Hepatic stellate cell (primary cell): ENCODE measurements around the gene GPR85.
"Not testable (repeated sequence)": the region's sequence is repeated elsewhere in the genome, so short reads cannot be mapped to it uniquely, and the experiment has no call there.

Experiments
- DNase-seq: peaks from one replicate; pipeline ENCODE4 v3.0.0; 2011; ENCODE audit warnings: low spot score

The GPR85 gene

DNA sequence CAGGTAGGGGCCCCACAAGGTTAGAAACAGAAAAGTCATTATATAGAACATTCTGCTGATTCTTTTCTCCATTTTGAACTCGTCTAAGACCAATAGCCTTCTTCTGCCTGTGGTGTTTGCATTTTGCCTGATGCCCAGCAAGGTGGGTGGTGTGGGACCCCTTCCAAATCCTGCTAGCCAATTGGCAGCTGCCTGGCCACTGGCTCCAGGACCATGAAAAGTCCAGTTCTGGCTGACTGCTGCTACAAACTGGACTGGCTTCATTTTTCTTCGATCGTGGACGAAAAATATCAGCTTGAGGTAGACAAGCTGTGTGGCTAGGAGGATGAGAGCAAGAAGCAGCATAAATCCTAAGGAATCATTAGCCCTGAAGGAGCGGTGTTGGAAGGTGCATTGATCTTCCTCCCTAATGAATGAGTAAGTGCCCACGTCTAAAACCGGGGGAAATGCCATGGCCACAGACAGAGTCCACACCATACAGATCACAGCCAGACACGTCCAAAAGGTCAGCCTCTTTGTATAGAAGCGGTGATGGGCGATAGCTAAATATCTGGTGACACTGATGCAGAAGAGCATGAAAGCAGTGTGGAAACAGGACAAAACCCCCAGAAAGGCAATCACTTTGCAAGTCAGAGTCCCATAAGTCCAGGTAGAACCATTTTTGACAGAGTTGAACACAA, 2.7 kb downstream of the GPR85 start:
- no peak for DNase-seq

DNA sequence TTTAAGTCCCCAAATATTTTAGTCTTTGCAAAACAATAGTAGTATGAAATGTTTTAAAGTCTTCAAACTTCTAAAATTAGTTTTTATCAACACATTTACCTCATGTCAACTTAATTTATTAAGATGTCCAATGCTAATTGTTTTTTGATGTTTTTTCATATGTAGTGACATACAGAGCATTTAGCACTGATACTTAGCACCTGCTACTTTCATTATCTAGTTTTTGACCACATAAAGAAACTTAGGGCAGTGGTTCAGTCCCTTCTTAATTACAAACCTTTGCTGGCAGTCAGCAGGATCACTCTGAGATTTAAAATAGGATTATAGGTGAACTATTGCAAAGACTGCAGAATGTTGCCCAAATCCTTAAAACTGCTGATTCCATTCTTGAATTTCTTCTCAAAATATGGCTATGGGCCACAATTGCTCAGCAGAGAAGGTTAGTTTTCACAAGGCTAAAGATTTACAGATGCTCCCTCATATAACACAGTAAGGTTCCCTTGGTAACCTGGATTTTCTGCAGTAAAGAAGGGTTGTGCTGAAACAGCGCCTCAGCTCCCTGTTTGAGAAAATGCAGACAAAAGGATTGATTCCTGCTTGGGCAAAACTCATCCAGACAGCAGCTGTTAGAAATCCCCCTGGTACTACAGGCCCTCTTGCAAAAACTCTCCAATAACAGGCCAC, 3.4 kb downstream of the GPR85 start:
- DNase-seq, result no peak

DNA sequence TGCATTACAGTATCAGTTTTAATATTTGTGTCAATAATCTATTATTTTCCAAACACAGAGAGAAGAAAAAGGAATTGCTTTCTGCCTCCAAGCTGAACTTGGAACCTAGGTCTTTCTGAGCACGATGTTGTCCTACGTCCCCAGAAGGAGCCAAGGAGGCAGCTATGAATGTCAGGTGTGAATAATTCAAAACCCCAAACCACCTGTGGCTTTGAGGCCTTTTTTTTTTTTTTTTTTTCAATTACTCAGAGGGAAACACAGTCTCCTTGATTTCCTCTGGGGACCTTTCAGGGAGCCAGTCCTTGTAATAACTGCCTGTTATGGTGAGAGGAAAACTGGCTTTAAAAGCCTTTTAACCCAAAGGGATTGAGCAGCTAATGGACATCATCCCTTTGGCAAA, 8.3 kb downstream of the GPR85 start:
- DNase-seq, result no peak

GRCh38 chr7:113076703-113077102, 9.9 kb downstream of the GPR85 start:
- no peak for DNase-seq

- DNase-seq, result no peak
Observed at GRCh38 chr7:113071465-113071864, 15.2 kb downstream of the GPR85 start.

DNA sequence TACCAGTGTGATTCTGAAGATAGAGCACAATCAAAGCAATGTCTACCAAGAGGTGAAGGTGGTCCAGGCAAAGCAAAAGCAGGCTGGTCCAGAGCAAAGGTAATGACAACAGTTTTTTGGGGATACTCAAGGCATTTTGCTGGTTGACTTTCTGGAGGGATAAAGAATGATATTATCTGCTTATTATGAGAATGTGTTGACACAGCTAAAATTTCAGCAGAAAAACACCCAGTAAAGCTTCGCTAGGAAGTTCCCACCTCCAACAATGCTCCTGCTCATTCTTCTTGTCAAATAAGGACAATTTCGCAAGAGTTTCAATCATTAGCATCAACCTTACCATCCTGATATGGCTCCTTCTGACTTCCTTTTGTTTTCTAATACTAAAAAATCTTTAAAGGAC, 24.1 kb downstream of the GPR85 start:
- no peak for DNase-seq

GRCh38 chr7:113060100-113060499, 26.5 kb downstream of the GPR85 start:
- DNase-seq, result no peak

DNA sequence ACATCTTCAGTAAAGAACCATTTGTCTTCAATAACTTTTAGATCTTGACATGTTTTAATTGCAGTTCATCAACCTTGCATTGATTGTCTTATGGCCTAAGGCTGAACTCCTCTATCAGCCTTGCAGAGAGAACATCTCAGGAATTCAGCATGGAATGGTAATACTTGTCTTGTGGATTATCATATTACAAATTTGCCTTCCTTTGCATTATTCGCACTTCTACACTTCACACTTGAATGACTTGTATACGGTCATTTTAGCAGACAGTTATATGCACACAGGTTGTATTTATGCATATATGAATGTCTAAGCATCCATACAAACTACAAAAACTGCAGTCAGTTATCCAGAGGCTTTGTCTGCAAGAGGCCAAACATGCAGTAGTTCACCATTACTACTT, 31.7 kb downstream of the GPR85 start:
- no peak for DNase-seq

GRCh38 chr7:113054272-113054671, 32.4 kb downstream of the GPR85 start:
- DNase-seq, result not testable (repeated sequence)

DNA sequence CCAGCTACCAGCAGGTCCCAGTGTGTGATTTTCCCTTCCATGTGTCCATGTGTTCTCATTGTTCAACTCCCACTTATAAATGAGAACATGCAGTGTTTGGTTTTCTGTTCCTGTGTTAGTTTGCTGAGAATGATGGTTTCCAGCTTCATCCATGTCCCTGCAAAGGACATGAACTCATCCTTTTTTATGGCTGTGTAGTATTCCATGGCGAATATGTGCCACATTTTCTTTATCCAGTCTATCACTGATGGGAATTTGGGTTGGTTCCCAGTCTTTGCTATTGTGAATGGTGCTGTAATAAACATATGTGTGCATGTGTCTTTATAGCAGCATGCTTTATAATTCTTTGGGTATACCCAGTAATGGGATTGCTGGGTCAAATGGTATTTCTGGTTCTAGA, 37.4 kb downstream of the GPR85 start:
- not testable (repeated sequence) for DNase-seq

- DNase-seq, result no peak
Observed at GRCh38 chr7:113046453-113046852, 40.2 kb downstream of the GPR85 start.

DNA sequence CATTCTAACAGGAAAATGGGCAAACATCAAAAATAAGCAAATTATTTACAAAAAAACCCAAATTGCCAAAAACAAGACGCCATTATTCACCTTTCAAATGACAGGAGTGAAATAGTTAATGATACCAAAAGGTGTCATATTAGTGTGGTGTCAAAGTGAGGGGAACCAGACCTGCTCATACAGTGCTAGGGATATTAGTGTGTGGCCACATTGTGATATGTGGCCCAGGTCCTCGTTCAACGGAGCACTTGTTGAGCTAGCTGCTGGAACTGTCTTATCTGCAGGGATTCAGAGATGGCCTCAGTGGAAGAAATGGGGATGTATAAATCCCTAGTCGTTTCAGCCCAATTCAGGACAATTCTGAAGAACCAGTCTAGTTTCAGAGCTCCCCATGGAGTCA, 41.2 kb downstream of the GPR85 start:
- DNase-seq, result no peak

GRCh38 chr7:113044394-113044793, 42.2 kb downstream of the GPR85 start:
- no peak for DNase-seq

- no peak for DNase-seq
Observed at GRCh38 chr7:113040849-113041248, 45.8 kb downstream of the GPR85 start.

GRCh38 chr7:113033959-113034358, 52.7 kb downstream of the GPR85 start:
- DNase-seq, result no peak
